Right lobe of liver (tissue), 4 donors: ENCODE results near the gene FIGN.

Experiments used
- POLR2A ChIP-seq: fragments of 450-650 bp; IDR thresholded peaks from one replicate; pipeline ENCODE4 v1.6.1; 2017; ENCODE audit warnings: antibody characterized with exemption, mild to moderate bottlenecking
- TF ChIP-seq, protein P1 (sequence below), 4 donors: fragments of 200-600 bp in 3 of 4; fragments of 450-650 bp in 1 of 4; IDR thresholded peaks; one replicate each; pipeline versions ENCODE4 v1.5.1 to v1.8.0; 2016 to 2022; ENCODE audit warnings: antibody characterized with exemption in 4 of 4, mild to moderate bottlenecking in 2 of 4
- donor health status: DM: no; HTN: no; CAD: no.
- donor health status: DM: no; HTN: no; CAD: no.
- donor health status: DM: no; HTN: yes; CAD: no.

GRCh38 chr2:163690896-163691295 lies 44.9 kb downstream of the FIGN start:
- TF ChIP-seq, protein P1, sequence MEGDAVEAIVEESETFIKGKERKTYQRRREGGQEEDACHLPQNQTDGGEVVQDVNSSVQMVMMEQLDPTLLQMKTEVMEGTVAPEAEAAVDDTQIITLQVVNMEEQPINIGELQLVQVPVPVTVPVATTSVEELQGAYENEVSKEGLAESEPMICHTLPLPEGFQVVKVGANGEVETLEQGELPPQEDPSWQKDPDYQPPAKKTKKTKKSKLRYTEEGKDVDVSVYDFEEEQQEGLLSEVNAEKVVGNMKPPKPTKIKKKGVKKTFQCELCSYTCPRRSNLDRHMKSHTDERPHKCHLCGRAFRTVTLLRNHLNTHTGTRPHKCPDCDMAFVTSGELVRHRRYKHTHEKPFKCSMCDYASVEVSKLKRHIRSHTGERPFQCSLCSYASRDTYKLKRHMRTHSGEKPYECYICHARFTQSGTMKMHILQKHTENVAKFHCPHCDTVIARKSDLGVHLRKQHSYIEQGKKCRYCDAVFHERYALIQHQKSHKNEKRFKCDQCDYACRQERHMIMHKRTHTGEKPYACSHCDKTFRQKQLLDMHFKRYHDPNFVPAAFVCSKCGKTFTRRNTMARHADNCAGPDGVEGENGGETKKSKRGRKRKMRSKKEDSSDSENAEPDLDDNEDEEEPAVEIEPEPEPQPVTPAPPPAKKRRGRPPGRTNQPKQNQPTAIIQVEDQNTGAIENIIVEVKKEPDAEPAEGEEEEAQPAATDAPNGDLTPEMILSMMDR (IDR thresholded peaks at IDR 0.05): no peak
- no peak for TF ChIP-seq POLR2A
